GM12875 (cell line): ENCODE measurements around the gene CEP72.

Experiments used
- H3K4me3 ChIP-seq: one replicate; pipeline ENCODE4 v1.5.1; 2011; ENCODE audit warnings: low read depth, low read length, control low read depth
- CTCF ChIP-seq: IDR thresholded peaks from 2 replicates; pipeline ENCODE4 v1.5.1; 2011; ENCODE audit warnings: low read depth, mild to moderate bottlenecking, control low read depth, inconsistent platforms, low read length, moderate library complexity, borderline replicate concordance; ENCODE audit not compliant: insufficient read depth

Gene CEP72

GRCh38 chr5:590346-590745 lies 21.8 kb upstream of the CEP72 start:
- no peak for TF ChIP-seq CTCF
- H3K4me3 ChIP-seq: no peak overlapping the region

GRCh38 chr5:591746-592145 lies 20.4 kb upstream of the CEP72 start:
- no peak overlapping the region for H3K4me3 ChIP-seq
- no peak for TF ChIP-seq CTCF

GRCh38 chr5:592158-592557 lies 20.0 kb upstream of the CEP72 start:
- no peak overlapping the region for H3K4me3 ChIP-seq
- TF ChIP-seq CTCF: no peak

- H3K4me3 ChIP-seq: no peak overlapping the region
- TF ChIP-seq CTCF: no peak
Measured at GRCh38 chr5:593511-593910, 18.6 kb upstream of the CEP72 start.

- no peak for TF ChIP-seq CTCF
- no peak overlapping the region for H3K4me3 ChIP-seq
Measured at GRCh38 chr5:594226-594860, 17.8 kb upstream of the CEP72 start.

- no peak overlapping the region for H3K4me3 ChIP-seq
- TF ChIP-seq CTCF: no peak
Measured at GRCh38 chr5:595285-595875, 16.8 kb upstream of the CEP72 start.

- H3K4me3 ChIP-seq: no peak overlapping the region
- no peak for TF ChIP-seq CTCF
Measured at GRCh38 chr5:597871-598563, 14.1 kb upstream of the CEP72 start.
